Measurements from ENCODE around the gene CNN2. TPM values are rescaled to one million over a fixed set of nuclear protein-coding genes. Genes with fewer than 3 reads are reported as not detected.

Gene CNN2
- total and polyA plus RNA-seq, 2 of the 13 experiments (the other 11 are each of a cell fraction or from before 2014, with no cell fraction given) = 63.6 to 70.0 TPM

DNA sequence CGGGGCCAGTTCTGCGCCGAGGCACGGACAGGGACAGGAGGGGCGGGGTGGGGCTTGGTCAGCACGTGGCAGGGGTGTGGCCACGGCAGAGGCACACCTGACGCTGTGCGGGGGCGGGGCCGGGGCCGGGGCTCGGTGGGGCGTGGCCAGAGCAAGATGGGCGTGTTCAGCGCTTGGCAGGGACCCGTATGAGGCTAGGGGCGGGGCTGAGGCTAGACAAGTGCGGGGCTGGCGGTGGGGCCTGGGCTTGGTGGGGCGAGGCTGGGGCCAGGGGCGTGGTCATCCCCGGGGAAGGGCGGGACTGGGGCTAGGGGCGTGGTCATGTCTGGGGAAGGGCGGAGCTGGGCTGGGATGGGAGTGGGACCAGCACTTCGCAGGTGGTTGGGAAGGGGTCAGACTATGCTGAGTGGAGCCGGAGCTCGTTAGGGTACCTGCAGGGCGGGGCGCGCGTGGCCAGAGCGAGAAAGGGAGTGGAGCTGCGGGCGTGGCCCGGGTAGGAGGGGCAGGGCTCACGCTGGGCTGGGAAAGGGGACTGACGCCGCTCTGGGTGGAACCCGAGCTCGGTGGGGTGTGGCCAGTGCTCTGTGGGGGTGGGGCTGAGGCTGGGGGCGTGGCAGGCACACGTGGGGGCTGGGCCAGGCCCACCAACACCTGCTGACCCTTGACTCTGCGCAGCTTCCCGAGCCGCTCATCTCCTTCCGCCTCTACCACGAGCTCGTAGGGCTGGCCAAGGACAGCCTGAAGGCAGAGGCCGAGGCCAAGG is 55.9 kb downstream of the CNN2 start:
- no peak for TF ChIP-seq NR2F1 (CRISPR knock-in tag; IDR thresholded peaks at IDR 0.05)
- TF ChIP-seq BHLHE40 (IDR thresholded peaks at IDR 0.05; ENCODE audit: low read length) = 0 out of 2 replicates have a peak, but pooled peaks have one; percentile 9
- H3K9me3 ChIP-seq (ENCODE audit: low read length) = no peaks in the 10 kb centered on the region
- BruUV-seq (replicated peaks) = no TSS peak
- no peak overlapping the region for H3K9ac ChIP-seq (ENCODE audit: insufficient read depth, low read depth, low read length)
- H3K4me2 ChIP-seq (ENCODE audit: low read depth, low read length) = no peak overlapping the region
- no peak overlapping the region for H3K27ac ChIP-seq (ENCODE audit: extremely low read length, insufficient read depth, low read length)
- peaks cover 0 to 7% of the 10 kb centered on the region in 2 experiments; a peak in 3 of 5 replicates for H3K36me3 ChIP-seq (replicated peaks in 1 of 2; ENCODE audit: control insufficient read depth in 1 of 2, insufficient read depth in 2 of 2, low read length in 2 of 2)
- H3K27me3 ChIP-seq (ENCODE audit: control insufficient read depth in 1 of 2, insufficient read depth in 2 of 2, low read length in 2 of 2) = no peaks in the 10 kb centered on the region
- 90% methylated on average over 43 of the region's 51 CpGs for WGBS (ENCODE audit: low lambda C conversion rate)
- H3K79me2 ChIP-seq (ENCODE audit: insufficient read depth, low read length) = no peaks in the 10 kb centered on the region
- no peak for FAIRE-seq
- intact Hi-C loops (cut with micrococcal nuclease; ENCODE audit: unreplicated experiment) = no loop called here
- H3K4me1 ChIP-seq (ENCODE audit: insufficient read depth, low read length) = peaks cover 9% of the 10 kb centered on the region
- H2AFZ ChIP-seq (ENCODE audit: low read length) = no peak overlapping the region
- H3K4me3 ChIP-seq (replicated peaks in 1 of 3; ENCODE audit: insufficient read depth in 1 of 3, low read depth in 2 of 3, low read length in 3 of 3) = no peak overlapping the region
- ChIA-PET CTCF (ENCODE audit: low intra/inter-chr PET ratio, low total read pairs) (no interaction called here), POLR2A (interaction anchor here (0.9 kb wide), 1 partner anchor 12 kb away, joined by 4 read pairs; no protein-coding TSS in a partner anchor)
- no peaks in the 10 kb centered on the region for H4K20me1 ChIP-seq (ENCODE audit: insufficient read depth, low read length)
- in situ Hi-C loops (cut with HindIII; ENCODE audit: extremely low pct_ligation_motif_present, low pct_unique_long_range_greater_than_20kb) = no loop called here
- peak; percentile 27 for ATAC-seq
- DNase-seq (ENCODE audit: low spot score) = no peak

DNA sequence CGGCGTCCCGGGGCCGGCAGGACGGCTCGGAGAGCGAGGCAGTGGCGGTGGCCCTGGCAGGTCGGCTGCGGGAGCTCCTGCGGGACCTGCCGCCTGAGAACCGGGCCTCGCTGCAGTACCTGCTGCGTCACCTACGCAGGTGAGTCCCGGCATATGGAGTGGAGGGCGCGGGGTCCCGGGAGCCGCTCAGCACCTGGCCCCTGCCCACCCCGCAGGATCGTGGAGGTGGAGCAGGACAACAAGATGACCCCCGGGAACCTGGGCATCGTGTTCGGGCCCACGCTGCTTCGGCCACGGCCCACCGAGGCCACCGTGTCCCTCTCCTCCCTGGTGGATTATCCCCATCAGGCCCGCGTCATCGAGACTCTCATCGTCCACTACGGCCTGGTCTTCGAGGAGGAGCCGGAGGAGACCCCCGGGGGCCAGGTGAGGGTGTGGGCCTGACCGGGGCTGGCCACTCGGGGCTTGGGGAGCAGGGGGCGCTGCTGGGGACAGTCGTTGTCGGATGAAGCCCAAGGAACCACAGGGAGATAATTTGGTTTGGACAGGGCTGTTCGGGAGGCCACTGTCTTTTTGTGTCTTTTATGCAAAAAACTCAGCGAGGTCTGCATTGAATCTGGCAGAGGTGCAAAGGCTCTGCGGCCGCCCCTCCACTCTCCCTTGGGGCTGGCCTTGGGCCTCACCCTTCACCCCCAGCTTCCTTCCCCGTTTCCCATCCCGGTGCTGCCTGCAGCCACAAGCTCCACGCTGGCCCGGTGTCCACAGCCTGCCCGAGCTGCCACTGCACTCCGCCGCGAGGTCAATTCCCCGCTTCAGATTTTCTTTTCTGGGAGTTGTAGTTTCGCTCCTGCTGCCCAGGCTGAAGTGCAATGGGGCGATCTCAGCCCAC is 56.8 kb downstream of the CNN2 start:
- FAIRE-seq = no peak
- no peak overlapping the region for H3K9ac ChIP-seq (ENCODE audit: insufficient read depth, low read depth, low read length)

More for the DNA sequence above, 56.8 kb downstream of the CNN2 start:
- in situ Hi-C loops (cut with HindIII; ENCODE audit: extremely low pct_ligation_motif_present, low pct_unique_long_range_greater_than_20kb) (no loop called here), intact Hi-C loops (cut with micrococcal nuclease; ENCODE audit: unreplicated experiment) (no loop called here)
- no peak overlapping the region for H3K4me2 ChIP-seq (ENCODE audit: low read depth, low read length)
- no peak overlapping the region for H2AFZ ChIP-seq (ENCODE audit: low read length)
- no peaks in the 10 kb centered on the region for H3K79me2 ChIP-seq (ENCODE audit: insufficient read depth, low read length)
- CTCF ChIA-PET (ENCODE audit: low intra/inter-chr PET ratio, low total read pairs) = no interaction called here
- ATAC-seq = no peak; the same call in 1 of the 3 replicates
- DNase-seq (ENCODE audit: low spot score) = no peak
- no peaks in the 10 kb centered on the region for H4K20me1 ChIP-seq (ENCODE audit: insufficient read depth, low read length)
- TF ChIP-seq, protein P1, sequence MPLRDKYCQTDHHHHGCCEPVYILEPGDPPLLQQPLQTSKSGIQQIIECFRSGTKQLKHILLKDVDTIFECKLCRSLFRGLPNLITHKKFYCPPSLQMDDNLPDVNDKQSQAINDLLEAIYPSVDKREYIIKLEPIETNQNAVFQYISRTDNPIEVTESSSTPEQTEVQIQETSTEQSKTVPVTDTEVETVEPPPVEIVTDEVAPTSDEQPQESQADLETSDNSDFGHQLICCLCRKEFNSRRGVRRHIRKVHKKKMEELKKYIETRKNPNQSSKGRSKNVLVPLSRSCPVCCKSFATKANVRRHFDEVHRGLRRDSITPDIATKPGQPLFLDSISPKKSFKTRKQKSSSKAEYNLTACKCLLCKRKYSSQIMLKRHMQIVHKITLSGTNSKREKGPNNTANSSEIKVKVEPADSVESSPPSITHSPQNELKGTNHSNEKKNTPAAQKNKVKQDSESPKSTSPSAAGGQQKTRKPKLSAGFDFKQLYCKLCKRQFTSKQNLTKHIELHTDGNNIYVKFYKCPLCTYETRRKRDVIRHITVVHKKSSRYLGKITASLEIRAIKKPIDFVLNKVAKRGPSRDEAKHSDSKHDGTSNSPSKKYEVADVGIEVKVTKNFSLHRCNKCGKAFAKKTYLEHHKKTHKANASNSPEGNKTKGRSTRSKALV (CRISPR knock-in tag; IDR thresholded peaks at IDR 0.05) = no peak
- no peak for TF ChIP-seq ZNF878 (CRISPR knock-in tag; IDR thresholded peaks at IDR 0.05)
- no peak for TF ChIP-seq POLR2A (IDR thresholded peaks at IDR 0.05; ENCODE audit: insufficient read depth in 1 of 2, low read depth in 2 of 2, low read length in 2 of 2)
- TF ChIP-seq BHLHE40 (IDR thresholded peaks at IDR 0.05; ENCODE audit: low read length) = no peak
- no peak overlapping the region for H3K4me3 ChIP-seq (replicated peaks in 1 of 3; ENCODE audit: insufficient read depth in 1 of 3, low read depth in 2 of 3, low read length in 3 of 3)
- POLR2A ChIA-PET = interaction anchor here (0.9 kb wide), 1 partner anchor 11 kb away, joined by 4 read pairs; no protein-coding TSS in a partner anchor
- WGBS (ENCODE audit: low lambda C conversion rate) = 98% methylated on average over 39 of the region's 59 CpGs
- no peaks in the 10 kb centered on the region for H3K27me3 ChIP-seq (ENCODE audit: control insufficient read depth in 1 of 2, insufficient read depth in 2 of 2, low read length in 2 of 2)
- no peak overlapping the region for H3K27ac ChIP-seq (ENCODE audit: extremely low read length, insufficient read depth, low read length)
- H3K36me3 ChIP-seq (replicated peaks in 1 of 2; ENCODE audit: control insufficient read depth in 1 of 2, insufficient read depth in 2 of 2, low read length in 2 of 2) = peaks cover 7% of the 10 kb centered on the region in 2 experiments; a peak in 4 of 5 replicates
- BruUV-seq (replicated peaks) = no TSS peak
- no peaks in the 10 kb centered on the region for H3K9me3 ChIP-seq (ENCODE audit: low read length)
- peaks cover 9% of the 10 kb centered on the region for H3K4me1 ChIP-seq (ENCODE audit: insufficient read depth, low read length)

All from HepG2 (cell line).